BJ (cell line): ENCODE data around the gene FUZ. TPM values are rescaled to one million over a fixed set of nuclear protein-coding genes. Genes with fewer than 3 reads are reported as not detected.

Experiments used
- CTCF ChIA-PET: fragments of 350-600 bp; formaldehyde crosslinking; extraction: SDS; loops from one replicate; lab custom pipeline; 2021; ENCODE audit warnings: antibody characterized with exemption, inconsistent platforms; lab: Yijun Ruan, JAX
- POLR2A ChIA-PET: fragments of 300-600 bp; sonication (Branson Sonifier 250); formaldehyde crosslinking; extraction: SDS; loops from one replicate; lab custom pipeline; 2021; ENCODE audit warnings: antibody characterized with exemption; lab: Charles Lee
- DNase-seq: peaks from one replicate; pipeline ENCODE4 v3.0.0-alpha.2; 2011; ENCODE audit warnings: low read depth
- H3K27me3 ChIP-seq: 2 replicates; pipeline ENCODE4 v1.6.0; 2011; ENCODE audit warnings: low read length; ENCODE audit not compliant: control insufficient read depth, insufficient read depth
- H3K36me3 ChIP-seq: 2 replicates; pipeline ENCODE4 v1.5.1; 2011; ENCODE audit warnings: low read length; ENCODE audit not compliant: control insufficient read depth, insufficient read depth
- H3K4me3 ChIP-seq: 2 replicates; pipeline ENCODE4 v1.5.1; 2011; ENCODE audit warnings: low read depth, mild to moderate bottlenecking, control low read depth, low read length
- CTCF ChIP-seq: IDR thresholded peaks from 2 replicates; pipeline ENCODE4 v1.5.1; 2011; ENCODE audit warnings: low read depth, mild to moderate bottlenecking, control low read depth, inconsistent platforms, low read length, moderate library complexity; ENCODE audit not compliant: insufficient read depth
- polyA plus RNA-seq: library from polyadenylated mRNA; depleted of rRNA; stranded (reverse); fragments of >200 nt; gene quantifications from 2 replicates; pipeline ENCODE4 v1.2.3, GENCODE V29; 2011; rRNA removed
- small RNA-seq: library from RNA; depleted of rRNA; stranded (forward); fragments of <200 nt; gene quantifications from one replicate; pipeline ENCODE3, GENCODE V24; 2012; ENCODE audit warnings: low replicate concordance, low read depth; ENCODE audit not compliant: insufficient read length

FUZ gene
- polyA plus RNA-seq, 1 experiment = 14.3 TPM

- TF ChIP-seq CTCF = no peak
- Histone ChIP-seq H3K36me3 (no peaks in the 10 kb centered on the region), H3K4me3 (no peak overlapping the region), H3K27me3 (no peaks in the 10 kb centered on the region)
- DNase-seq = peak; percentile 59
- POLR2A ChIA-PET = interaction anchor here (1.0 kb wide), 1 partner anchor 8 kb away, joined by 5 read pairs; the partner anchor contains the start of gene AP2A1
- CTCF ChIA-PET = interaction anchor here (1.0 kb wide), 1 partner anchor 29 kb away, joined by 3 read pairs; no protein-coding TSS in a partner anchor
Measured at GRCh38 chr19:49758292-49758691, 54.8 kb downstream of the FUZ start.

Small RNA genes lying within 50 kb of the gene (small RNA-seq; reads per million reads assigned to genes)
- gene MIR4749 (not detected), gene MIR6799 (not detected), gene RNU6-841P (not detected)

Other genes with a start within 250 kb of the FUZ start
- 59.2 and 87.6 TPM in 2 replicates for gene NOSIP, start 232.7 kb downstream of the FUZ start, polyA plus RNA-seq
- 0.12 and 0.13 TPM in 2 replicates for gene PRRG2, start 232.0 kb downstream of the FUZ start, polyA plus RNA-seq
- 0.42 and 0.43 TPM in 2 replicates for gene PRR12, start 222.1 kb downstream of the FUZ start, polyA plus RNA-seq
- 117 and 186 TPM in 2 replicates for gene RRAS, start 173.1 kb downstream of the FUZ start, polyA plus RNA-seq
- 2.8 and 3.4 TPM in 2 replicates for gene SCAF1, start 171.1 kb downstream of the FUZ start, polyA plus RNA-seq
- gene IRF3, start 147.4 kb downstream of the FUZ start, polyA plus RNA-seq = 47.5 and 68.5 TPM in 2 replicates
- gene BCL2L12, start 147.4 kb downstream of the FUZ start, polyA plus RNA-seq = 14.2 and 21.5 TPM in 2 replicates
- gene PRMT1, start 136.0 kb downstream of the FUZ start, polyA plus RNA-seq = 269 and 372 TPM in 2 replicates
- gene ADM5, start 123.7 kb downstream of the FUZ start, polyA plus RNA-seq = 0.39 TPM in 2 replicates
- 26.0 and 45.9 TPM in 2 replicates for gene CPT1C, start 122.2 kb downstream of the FUZ start, polyA plus RNA-seq
- gene TSKS, start 50.0 kb downstream of the FUZ start, polyA plus RNA-seq = 0.11 and 0.15 TPM in 2 replicates
- gene AP2A1, start 46.3 kb downstream of the FUZ start, polyA plus RNA-seq = 82.1 and 153 TPM in 2 replicates
- 12.3 and 27.7 TPM in 2 replicates for gene MED25, start 5.0 kb upstream of the FUZ start, polyA plus RNA-seq
- gene PTOV1, start 37.9 kb upstream of the FUZ start, polyA plus RNA-seq = 30.7 and 67.6 TPM in 2 replicates
- 14.6 and 28.9 TPM in 2 replicates for gene PNKP, start 54.3 kb upstream of the FUZ start, polyA plus RNA-seq
- gene AKT1S1, start 64.1 kb upstream of the FUZ start, polyA plus RNA-seq = 40.5 and 42.0 TPM in 2 replicates
- gene TBC1D17, start 64.4 kb upstream of the FUZ start, polyA plus RNA-seq = 17.6 and 26.7 TPM in 2 replicates
- 0.12 and 0.32 TPM in 2 replicates for gene IL4I1, start 83.6 kb upstream of the FUZ start, polyA plus RNA-seq
- 6.9 and 7.9 TPM in 2 replicates for gene ATF5, start 115.9 kb upstream of the FUZ start, polyA plus RNA-seq
- 11.9 and 15.1 TPM in 2 replicates for gene NUP62, start 116.2 kb upstream of the FUZ start, polyA plus RNA-seq
- not detected in 2 replicates for gene SIGLEC11, start 147.9 kb upstream of the FUZ start, polyA plus RNA-seq
- 29.5 and 34.1 TPM in 2 replicates for gene VRK3, start 212.1 kb upstream of the FUZ start, polyA plus RNA-seq
- 6.4 and 7.5 TPM in 2 replicates for gene ZNF473, start 212.7 kb upstream of the FUZ start, polyA plus RNA-seq